ENCODE measurements around the gene CYGB.

DNA sequence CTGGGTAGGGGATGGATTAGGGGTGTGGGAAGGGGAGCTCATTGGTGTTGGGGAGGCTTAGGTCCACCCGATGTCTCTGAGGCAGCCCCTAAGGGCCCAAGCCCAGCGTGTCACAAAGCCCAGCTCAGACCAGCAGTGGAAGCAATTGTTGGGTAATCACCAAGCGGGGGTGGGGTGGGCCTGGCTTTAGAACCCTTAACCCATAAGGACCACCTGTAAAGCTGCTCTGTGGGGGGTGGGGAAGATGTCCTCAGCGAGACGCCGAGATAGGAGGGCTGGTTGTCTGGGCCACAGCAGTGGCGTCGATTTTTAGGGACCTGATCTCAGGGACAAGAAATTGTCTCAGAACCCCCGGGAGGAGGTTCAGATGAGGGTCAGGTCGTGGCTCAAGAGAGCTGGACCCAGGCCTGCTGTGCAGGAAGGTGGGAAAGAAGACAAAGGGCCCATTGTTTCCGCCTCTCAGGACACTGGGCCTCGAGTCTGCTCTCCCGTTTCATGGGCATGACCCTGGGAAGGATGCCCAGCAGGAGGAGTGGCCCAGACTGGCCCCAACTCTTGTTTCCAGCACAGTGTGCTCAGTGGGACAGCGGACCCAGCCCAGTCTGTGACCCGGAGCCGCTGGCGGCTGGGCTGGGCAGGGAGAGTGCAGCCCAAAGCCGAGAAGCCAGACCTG lies 32.2 kb upstream of the CYGB start:
- TF ChIP-seq POLR2A (IDR thresholded peaks at IDR 0.05), result no peak
- TF ChIP-seq, protein P1, sequence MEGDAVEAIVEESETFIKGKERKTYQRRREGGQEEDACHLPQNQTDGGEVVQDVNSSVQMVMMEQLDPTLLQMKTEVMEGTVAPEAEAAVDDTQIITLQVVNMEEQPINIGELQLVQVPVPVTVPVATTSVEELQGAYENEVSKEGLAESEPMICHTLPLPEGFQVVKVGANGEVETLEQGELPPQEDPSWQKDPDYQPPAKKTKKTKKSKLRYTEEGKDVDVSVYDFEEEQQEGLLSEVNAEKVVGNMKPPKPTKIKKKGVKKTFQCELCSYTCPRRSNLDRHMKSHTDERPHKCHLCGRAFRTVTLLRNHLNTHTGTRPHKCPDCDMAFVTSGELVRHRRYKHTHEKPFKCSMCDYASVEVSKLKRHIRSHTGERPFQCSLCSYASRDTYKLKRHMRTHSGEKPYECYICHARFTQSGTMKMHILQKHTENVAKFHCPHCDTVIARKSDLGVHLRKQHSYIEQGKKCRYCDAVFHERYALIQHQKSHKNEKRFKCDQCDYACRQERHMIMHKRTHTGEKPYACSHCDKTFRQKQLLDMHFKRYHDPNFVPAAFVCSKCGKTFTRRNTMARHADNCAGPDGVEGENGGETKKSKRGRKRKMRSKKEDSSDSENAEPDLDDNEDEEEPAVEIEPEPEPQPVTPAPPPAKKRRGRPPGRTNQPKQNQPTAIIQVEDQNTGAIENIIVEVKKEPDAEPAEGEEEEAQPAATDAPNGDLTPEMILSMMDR (IDR thresholded peaks at IDR 0.05), result no peak
